ENCODE results near the gene LMAN2L. TPM values are rescaled to one million over a fixed set of nuclear protein-coding genes. Genes with fewer than 3 reads are reported as not detected.

Gene LMAN2L
- total and polyA plus RNA-seq, 2 donors (not counting 1 experiment from before 2014, with no cell fraction given), result 5.7 to 10.7 TPM

DNA sequence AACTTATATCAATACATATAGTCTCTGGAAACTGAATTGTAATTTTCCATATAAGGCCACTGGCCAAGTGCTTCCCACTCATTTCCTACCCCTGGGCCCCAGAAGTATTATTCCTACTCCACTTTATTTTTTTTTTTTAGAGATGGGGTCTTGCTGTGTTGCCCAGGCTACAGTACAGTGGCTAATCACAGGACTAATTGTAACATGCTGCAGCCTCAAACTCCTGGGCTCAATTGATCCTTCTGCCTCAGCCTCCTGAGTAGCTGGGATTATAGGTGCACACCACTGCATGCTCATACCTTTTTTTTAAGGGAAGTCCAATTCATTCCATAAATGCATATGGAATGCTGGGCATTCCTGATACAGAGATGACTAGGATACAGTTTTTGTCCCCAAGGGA, 14.5 kb upstream of the LMAN2L start:
- H3K27ac Mint-ChIP-seq, result no peak overlapping the region
- peaks cover 16% of the 10 kb centered on the region for H3K79me2 ChIP-seq (ENCODE audit: control insufficient read depth, insufficient read depth, low read length)
- intact Hi-C loops (cut with micrococcal nuclease), result no loop called here
- no peaks in the 10 kb centered on the region for H3K9me3 ChIP-seq (ENCODE audit: control extremely low read depth in 1 of 3, control insufficient read depth in 2 of 3, insufficient read depth in 1 of 3, low read length in 2 of 3)
- POLR2A ChIA-PET, result no interaction called here
- no peak overlapping the region for H3K4me3 ChIP-seq (ENCODE audit: control extremely low read depth in 1 of 5, extremely low read depth in 1 of 5, insufficient read depth in 1 of 5, low read depth in 2 of 5, low read length in 4 of 5)
- CTCF ChIA-PET, result interaction anchor here (2.2 kb wide), 1 partner anchor 8 kb away, joined by 6 read pairs; no protein-coding TSS in a partner anchor
- no peak overlapping the region for H3K4me3 Mint-ChIP-seq
- H3K4me2 ChIP-seq (replicated peaks; ENCODE audit: low read depth, low read length, poor library complexity, severe bottlenecking), result no peak overlapping the region
- no peaks in the 10 kb centered on the region for H3K36me3 ChIP-seq (replicated peaks in 1 of 2; ENCODE audit: control extremely low read depth in 1 of 2, control insufficient read depth in 1 of 2, extremely low read depth in 1 of 2, insufficient read depth in 2 of 2, low read length in 1 of 2)
- no peak for TF ChIP-seq CTCF (IDR thresholded peaks at IDR 0.05)
- TF ChIP-seq EZH2 (IDR thresholded peaks at IDR 0.05; ENCODE audit: borderline replicate concordance, insufficient read depth, low read depth, low read length, poor library complexity, severe bottlenecking), result no peak
- peaks cover 3% of the 10 kb centered on the region in 2 donors for H3K4me1 ChIP-seq (ENCODE audit: control insufficient read depth in 2 of 2, insufficient read depth in 2 of 2, low read length in 2 of 2)
- no peak overlapping the region for H3K27ac ChIP-seq (ENCODE audit: low read length in 2 of 2)
- no peak for DNase-seq
- no peaks in the 10 kb centered on the region for H3K9me3 Mint-ChIP-seq (ENCODE audit: insufficient read depth)
- H3K27me3 ChIP-seq (replicated peaks in 1 of 4; ENCODE audit: control extremely low read depth in 1 of 4, control insufficient read depth in 3 of 4, insufficient read depth in 4 of 4, low read length in 3 of 4), result peaks cover 0 to 5% (median 0%) of the 10 kb centered on the region in 4 experiments
- peaks cover 4% of the 10 kb centered on the region for H3K4me1 Mint-ChIP-seq
- H3K27me3 Mint-ChIP-seq, result peaks cover 3% of the 10 kb centered on the region
- no peak overlapping the region for H3K9ac ChIP-seq (ENCODE audit: low read length)
- H2AFZ ChIP-seq (ENCODE audit: insufficient read depth, low read depth, low read length, poor library complexity, severe bottlenecking), result no peak overlapping the region
- no peak for ATAC-seq (ENCODE audit: low read depth)
- no peaks in the 10 kb centered on the region for H4K20me1 ChIP-seq (ENCODE audit: control insufficient read depth, insufficient read depth, low read length, poor library complexity, severe bottlenecking)

DNA sequence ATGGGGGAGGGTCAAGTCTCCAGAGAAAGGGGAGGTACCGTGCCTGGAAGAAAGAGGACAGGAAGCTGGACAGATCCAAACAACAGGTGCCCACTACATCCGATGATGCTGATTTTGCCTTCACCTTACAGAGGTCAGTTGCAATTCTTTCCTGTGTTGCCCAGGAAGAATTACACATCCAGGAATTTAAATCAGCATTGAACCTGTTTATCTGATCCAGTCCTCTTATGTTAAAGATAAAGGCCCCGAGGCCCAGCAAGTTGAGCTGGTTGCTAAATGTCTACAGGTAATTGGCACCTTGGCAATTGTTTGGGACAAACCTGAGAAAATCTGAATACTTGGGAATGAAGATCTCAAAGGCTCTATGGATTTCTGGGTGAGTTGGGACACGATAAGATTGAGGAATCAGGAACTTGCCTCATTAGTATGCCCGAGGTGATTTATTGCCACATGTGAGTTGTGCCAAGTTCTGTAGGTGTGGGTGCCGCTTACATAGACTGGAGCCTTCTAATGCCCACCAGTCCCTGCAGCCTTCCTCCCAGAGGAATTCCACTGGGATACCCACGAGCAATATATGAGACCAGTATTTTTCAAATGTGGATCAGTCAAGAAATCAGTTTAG, 13.9 kb upstream of the LMAN2L start:
- H3K27ac Mint-ChIP-seq, result peak overlapping the region; percentile 63
- H3K27me3 Mint-ChIP-seq, result peaks cover 3% of the 10 kb centered on the region
- Histone ChIP-seq H4K20me1 (ENCODE audit: control insufficient read depth, insufficient read depth, low read length, poor library complexity, severe bottlenecking) (no peaks in the 10 kb centered on the region), H3K9me3 (ENCODE audit: control extremely low read depth in 1 of 3, control insufficient read depth in 2 of 3, insufficient read depth in 1 of 3, low read length in 2 of 3) (no peaks in the 10 kb centered on the region), H3K4me2 (replicated peaks; ENCODE audit: low read depth, low read length, poor library complexity, severe bottlenecking) (no peak overlapping the region), H3K4me1 (ENCODE audit: control insufficient read depth in 2 of 2, insufficient read depth in 2 of 2, low read length in 2 of 2) (no peaks in the 10 kb centered on the region), H2AFZ (ENCODE audit: insufficient read depth, low read depth, low read length, poor library complexity, severe bottlenecking) (no peak overlapping the region), H3K36me3 (replicated peaks in 1 of 2; ENCODE audit: control extremely low read depth in 1 of 2, control insufficient read depth in 1 of 2, extremely low read depth in 1 of 2, insufficient read depth in 2 of 2, low read length in 1 of 2) (no peaks in the 10 kb centered on the region), H3K4me3 (ENCODE audit: control extremely low read depth in 1 of 5, extremely low read depth in 1 of 5, insufficient read depth in 1 of 5, low read depth in 2 of 5, low read length in 4 of 5) (no peak overlapping the region), H3K27ac (ENCODE audit: low read length in 2 of 2) (no peak overlapping the region), H3K9ac (ENCODE audit: low read length) (no peak overlapping the region), H3K79me2 (ENCODE audit: control insufficient read depth, insufficient read depth, low read length) (peaks cover 11% of the 10 kb centered on the region), H3K27me3 (replicated peaks in 1 of 4; ENCODE audit: control extremely low read depth in 1 of 4, control insufficient read depth in 3 of 4, insufficient read depth in 4 of 4, low read length in 3 of 4) (peaks cover 0 to 5% (median 0%) of the 10 kb centered on the region in 4 experiments)
- ATAC-seq (ENCODE audit: low read depth) (no peak), DNase-seq (no peak)
- H3K9me3 Mint-ChIP-seq (ENCODE audit: insufficient read depth), result no peaks in the 10 kb centered on the region
- H3K4me3 Mint-ChIP-seq, result no peak overlapping the region
- intact Hi-C loops (cut with micrococcal nuclease), result no loop called here
- 92% methylated on average over 3 of the region's 7 CpGs for WGBS (ENCODE audit: insufficient coverage)
- POLR2A ChIA-PET, result no interaction called here
- TF ChIP-seq CTCF (IDR thresholded peaks at IDR 0.05) (no peak), EZH2 (IDR thresholded peaks at IDR 0.05; ENCODE audit: borderline replicate concordance, insufficient read depth, low read depth, low read length, poor library complexity, severe bottlenecking) (no peak)
- CTCF ChIA-PET, result interaction anchor here (2.2 kb wide), 1 partner anchor 9 kb away, joined by 6 read pairs; no protein-coding TSS in a partner anchor
- no peaks in the 10 kb centered on the region for H3K4me1 Mint-ChIP-seq

All from B cell (primary cell).